Stimulated activated CD4-positive, alpha-beta T cell treated with anti-CD3 and anti-CD28 coated beads, Interleukin-15, amount 100 ng/mL, for 48 hours (primary cell): Measurements from ENCODE around the gene TPD52L1.

Source experiments
- DNase-seq, 2 donors: peaks; one replicate each; pipeline ENCODE4 v3.0.0-alpha.2; 2020; ENCODE audit warnings: low read depth in 2 of 2

The TPD52L1 gene

GRCh38 chr6:125304970-125305660, 151.5 kb downstream of the TPD52L1 start:
- DNase-seq, result no peak

GRCh38 chr6:125306756-125307149, 153.2 kb downstream of the TPD52L1 start:
- no peak for DNase-seq

GRCh38 chr6:125307150-125307838, 153.7 kb downstream of the TPD52L1 start:
- DNase-seq, result no peak

GRCh38 chr6:125307964-125308615, 154.5 kb downstream of the TPD52L1 start:
- no peak for DNase-seq

GRCh38 chr6:125310994-125311649, 157.5 kb downstream of the TPD52L1 start:
- no peak for DNase-seq

GRCh38 chr6:125312478-125312877, 158.9 kb downstream of the TPD52L1 start:
- no peak for DNase-seq

GRCh38 chr6:125312950-125313349, 159.4 kb downstream of the TPD52L1 start:
- no peak for DNase-seq
